Measurements from ENCODE around the gene MAK.

DNA sequence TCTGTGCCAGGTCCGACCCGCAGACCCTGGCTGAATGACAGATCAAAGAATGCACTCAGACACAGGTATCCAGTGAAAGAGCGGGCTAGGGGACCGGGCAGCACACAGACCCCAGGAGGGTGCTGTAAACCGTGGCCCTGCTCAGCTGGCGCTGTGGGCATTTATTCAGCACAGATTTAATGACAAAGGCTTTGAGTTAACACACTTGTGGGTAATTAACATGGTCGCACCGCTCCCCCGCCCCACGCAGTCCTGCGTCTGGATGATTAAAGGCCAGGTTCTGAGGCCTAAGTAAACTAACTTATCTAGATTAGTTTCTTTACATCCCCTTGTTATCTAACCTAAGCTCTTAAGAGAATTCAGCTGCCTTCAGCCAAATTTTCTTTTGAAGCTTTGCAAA, 3.5 kb downstream of the MAK start:
- TF ChIP-seq, protein P1, sequence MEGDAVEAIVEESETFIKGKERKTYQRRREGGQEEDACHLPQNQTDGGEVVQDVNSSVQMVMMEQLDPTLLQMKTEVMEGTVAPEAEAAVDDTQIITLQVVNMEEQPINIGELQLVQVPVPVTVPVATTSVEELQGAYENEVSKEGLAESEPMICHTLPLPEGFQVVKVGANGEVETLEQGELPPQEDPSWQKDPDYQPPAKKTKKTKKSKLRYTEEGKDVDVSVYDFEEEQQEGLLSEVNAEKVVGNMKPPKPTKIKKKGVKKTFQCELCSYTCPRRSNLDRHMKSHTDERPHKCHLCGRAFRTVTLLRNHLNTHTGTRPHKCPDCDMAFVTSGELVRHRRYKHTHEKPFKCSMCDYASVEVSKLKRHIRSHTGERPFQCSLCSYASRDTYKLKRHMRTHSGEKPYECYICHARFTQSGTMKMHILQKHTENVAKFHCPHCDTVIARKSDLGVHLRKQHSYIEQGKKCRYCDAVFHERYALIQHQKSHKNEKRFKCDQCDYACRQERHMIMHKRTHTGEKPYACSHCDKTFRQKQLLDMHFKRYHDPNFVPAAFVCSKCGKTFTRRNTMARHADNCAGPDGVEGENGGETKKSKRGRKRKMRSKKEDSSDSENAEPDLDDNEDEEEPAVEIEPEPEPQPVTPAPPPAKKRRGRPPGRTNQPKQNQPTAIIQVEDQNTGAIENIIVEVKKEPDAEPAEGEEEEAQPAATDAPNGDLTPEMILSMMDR (conservative IDR thresholded peaks at IDR 0.05 in 1 of 2, IDR thresholded peaks at IDR 0.05 in 1 of 2; ENCODE audit: extremely low read depth in 1 of 2, insufficient read depth in 1 of 2, low read depth in 1 of 2, low read length in 2 of 2): no peak
- no peak for TF ChIP-seq EZH2 (IDR thresholded peaks at IDR 0.05; ENCODE audit: borderline replicate concordance, low read length)

Data from mammary epithelial cell (primary cell).